ENCODE measurements around the gene DDX49.
"Not testable (repeated sequence)": the region's sequence is repeated elsewhere in the genome, so short reads cannot be mapped to it uniquely, and the experiment has no call there.

Gene DDX49

DNA sequence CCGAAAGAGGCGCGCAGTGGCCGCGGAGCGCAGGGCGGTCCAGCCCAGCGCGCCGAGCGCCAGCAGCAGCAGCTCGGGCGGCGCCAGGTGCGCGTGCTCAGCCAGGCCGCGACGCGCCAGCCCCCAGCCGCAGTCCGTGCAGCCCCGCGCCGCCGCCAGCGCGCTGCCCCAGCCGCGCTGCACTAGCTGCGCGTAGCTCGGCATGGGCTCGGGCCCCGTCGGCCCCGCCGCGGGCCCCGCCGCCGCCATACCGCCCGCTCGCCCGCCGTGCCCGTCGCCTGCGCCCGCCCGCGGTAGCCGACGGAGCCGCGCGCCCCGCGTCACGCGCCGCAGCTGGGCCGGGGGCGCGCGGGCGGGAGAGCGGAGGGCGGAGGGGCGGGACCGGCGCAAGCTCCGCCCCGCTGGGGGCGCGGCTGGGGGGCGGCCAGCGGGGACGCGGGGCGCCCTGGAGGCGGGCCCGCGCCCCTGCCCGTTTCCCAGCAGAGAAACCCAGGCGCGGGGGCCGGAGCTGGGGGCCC, 23.6 kb upstream of the DDX49 start, which contains the start of gene CERS1:
CERS1 (minus strand) TSS at position 335 of the 518 bp plus-strand sequence; CDS start at position 249, 86 bp downstream.
- no peak for DNase-seq (ENCODE audit: low spot score)

- DNase-seq (ENCODE audit: low spot score): no peak
Observed at GRCh38 chr19:18896421-18896841, 23.1 kb upstream of the DDX49 start.

DNA sequence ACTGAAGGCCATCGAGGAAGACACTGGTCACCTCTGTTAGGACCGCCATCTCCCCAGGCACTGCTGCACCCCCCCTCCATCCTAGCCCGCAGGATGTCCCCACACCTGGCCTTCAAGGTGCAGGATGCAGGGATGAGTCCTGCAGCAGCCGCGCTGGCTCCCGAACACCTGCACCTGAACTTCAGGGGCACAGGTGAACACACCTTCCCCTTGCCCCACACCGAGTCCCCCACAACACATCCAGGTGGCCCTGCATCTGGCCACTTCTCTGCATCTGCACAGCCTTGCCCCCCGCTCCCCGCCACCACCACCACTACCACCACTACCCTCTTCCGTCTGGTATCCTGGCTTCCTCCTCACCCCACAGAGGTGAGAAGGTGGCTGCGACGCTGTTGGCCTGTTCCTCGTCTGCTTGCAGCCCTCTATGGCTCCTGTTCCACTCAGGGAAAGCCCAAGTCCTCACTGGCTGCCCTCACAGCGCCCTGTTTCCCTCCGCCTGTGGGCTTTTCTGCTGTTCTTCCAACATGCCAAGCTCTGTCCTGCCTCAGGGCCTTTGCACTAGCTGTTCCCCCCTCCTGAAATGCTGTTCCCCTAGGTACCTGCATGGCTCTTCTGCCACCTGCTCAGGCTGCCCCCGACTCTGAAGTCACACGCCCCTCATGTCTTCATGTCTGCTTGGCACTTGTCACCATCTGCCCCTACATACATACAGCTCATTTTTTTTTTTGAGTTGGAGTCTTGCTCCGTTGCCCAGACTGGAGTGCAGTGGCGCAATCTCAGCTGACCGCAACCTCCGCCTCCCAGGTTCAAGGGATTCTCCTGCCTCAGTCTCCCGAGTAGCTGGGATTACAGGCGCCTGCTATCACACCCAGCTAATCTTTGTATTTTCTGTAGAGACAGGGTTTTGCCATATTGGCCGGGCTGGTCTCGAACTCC, 22.2 kb upstream of the DDX49 start:
- no peak for DNase-seq (ENCODE audit: low spot score)

GRCh38 chr19:18898081-18898606, 21.4 kb upstream of the DDX49 start:
- no peak for DNase-seq (ENCODE audit: low spot score)

DNA sequence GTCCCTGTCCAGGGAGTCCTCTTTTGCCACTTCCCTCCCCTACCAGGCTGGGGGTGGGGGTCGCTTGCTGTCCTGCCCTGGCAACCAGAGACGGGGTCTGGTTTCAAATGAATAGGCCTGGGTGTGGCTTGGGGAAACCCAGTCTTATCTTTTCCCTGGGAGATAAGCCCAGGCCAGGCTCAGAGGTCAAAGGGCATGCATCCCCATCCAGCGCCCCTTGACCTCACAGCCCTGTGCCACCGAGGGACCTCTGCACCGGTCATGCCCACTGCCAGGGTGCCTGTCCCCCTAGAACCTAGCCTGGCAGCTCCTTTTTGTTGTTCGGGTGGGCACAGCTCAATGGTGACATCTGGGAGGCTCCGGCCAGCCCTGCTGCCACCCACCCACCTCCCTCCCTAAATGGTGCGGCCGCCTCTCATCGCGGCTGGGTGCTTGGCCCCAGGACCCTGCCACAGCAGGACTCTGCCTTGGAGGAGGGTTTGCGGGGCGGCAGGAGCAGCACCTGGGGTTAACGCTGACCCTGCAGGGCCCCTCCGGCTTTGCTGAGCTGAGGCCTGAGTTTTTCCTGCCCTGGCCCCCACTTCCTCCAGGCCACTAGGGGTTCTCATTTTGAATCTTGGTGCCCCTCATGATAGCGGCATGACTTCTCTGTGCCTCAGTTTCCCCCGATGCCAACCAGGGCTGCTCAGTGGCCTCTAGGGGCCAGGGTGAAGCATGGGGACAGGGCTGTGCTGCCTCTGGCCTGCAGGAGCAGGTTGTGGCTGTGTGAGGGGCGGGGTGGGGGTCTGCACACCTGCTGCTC, 20.7 kb upstream of the DDX49 start:
- DNase-seq (ENCODE audit: low spot score): no peak

GRCh38 chr19:18899624-18900560, 19.6 kb upstream of the DDX49 start:
- no peak for DNase-seq (ENCODE audit: low spot score)

- DNase-seq (ENCODE audit: low spot score): no peak
Observed at GRCh38 chr19:18900700-18901481, 18.6 kb upstream of the DDX49 start.

DNA sequence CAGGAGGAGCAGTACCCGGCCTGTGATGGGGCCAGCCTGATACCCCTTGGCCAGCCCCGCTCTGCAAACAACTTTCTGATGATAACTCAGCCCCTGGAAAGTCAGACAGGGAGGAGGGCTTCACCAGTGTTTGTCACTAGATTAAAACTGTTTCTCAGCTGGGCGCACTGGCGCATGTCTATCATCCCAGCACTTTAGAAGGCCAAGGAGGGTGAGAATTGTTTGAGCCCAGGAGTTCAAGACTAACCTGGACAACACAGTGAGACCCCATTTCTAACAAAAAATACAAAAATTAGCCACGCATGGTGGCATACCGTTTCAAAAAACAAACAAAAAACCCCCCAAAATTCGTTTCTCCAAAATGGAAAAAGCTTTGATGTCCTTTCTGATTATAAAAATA, 18.0 kb upstream of the DDX49 start:
- no peak for DNase-seq (ENCODE audit: low spot score)

DNA sequence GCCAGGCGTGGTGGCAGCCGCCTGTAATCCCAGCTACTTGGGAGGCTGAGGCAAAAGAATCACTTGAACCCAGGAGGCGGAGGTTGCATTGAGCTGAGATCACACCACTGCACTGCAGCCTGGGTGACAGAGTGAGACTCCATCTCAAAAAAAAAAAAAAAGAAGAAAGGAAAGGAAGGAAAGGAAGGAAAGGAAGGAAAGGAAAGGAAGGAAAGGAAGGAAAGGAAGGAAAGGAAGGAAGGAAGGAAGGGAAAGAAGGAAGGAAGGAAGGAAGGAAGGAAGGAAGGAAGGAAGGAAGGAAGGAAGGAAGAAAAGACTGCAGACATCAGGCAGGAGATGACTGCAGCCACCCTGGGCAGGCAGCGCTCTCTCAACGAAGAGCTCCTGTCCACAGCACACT, 17.0 kb upstream of the DDX49 start:
- not testable (repeated sequence) for DNase-seq (ENCODE audit: low spot score)

- DNase-seq (ENCODE audit: low spot score): no peak
Observed at GRCh38 chr19:18903156-18904037, 16.1 kb upstream of the DDX49 start.

DNA sequence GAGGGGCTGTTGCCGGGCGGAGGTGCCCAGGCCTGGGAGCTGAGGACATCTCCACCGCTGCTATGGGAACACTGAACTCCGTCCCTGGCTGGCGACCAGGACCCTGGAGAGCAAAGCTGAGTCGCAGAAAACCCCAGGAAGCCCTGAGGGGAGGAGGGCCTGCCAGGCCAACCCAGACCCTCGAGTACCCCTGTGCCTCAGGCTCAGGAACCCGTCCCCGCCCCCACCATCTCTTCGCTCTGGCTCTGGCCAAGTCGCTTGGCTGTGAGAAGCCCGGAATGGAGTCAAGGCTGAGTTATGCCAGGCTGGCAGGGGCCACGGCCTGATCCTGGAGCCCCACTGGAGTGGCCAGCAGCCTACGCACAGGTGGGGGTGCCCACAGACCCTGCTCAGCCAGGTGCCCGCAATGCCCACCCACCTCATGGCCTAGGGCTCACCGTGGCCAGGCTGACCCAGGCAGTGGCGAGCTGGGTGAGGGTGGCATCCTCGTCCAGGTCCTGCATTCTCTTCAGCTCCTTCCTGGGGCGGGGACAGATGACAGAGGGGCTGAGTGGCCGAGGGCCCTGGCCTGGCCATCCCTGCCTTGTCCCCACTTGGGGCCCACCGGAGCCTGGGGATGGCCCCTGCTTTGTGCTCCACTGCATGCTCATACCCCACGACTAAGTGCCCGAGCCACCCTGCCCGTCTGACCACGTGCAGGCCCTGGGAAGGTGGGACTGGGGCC, 15.0 kb upstream of the DDX49 start:
- DNase-seq (ENCODE audit: low spot score): no peak

DNA sequence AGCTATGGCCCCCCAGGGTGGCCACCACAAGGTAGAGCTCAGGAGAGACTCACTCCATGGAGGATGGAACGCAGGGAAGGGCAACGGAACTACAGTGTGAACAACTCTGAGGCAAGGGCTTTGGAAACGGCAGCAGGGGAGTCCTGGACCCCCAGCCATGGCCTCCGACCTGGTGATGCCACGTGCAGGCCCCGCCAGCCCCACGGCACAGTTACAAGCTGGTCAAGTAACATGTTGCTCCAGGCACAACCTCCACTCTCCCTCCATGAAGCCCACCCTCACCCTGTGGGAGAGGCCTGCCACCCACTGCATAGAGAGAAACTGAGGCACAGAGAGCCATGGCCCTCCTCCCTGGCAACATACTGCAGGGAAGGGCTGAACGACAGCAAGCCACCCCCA, 14.5 kb upstream of the DDX49 start:
- DNase-seq (ENCODE audit: low spot score): no peak

GRCh38 chr19:18905513-18906236, 13.8 kb upstream of the DDX49 start:
- DNase-seq (ENCODE audit: low spot score): no peak

GRCh38 chr19:18906605-18907519, 12.7 kb upstream of the DDX49 start:
- DNase-seq (ENCODE audit: low spot score): no peak

GRCh38 chr19:18908917-18909619, 10.4 kb upstream of the DDX49 start:
- DNase-seq (ENCODE audit: low spot score): no peak

- no peak for DNase-seq (ENCODE audit: low spot score)
Observed at GRCh38 chr19:18910010-18910409, 9.5 kb upstream of the DDX49 start.
